Activated naive CD8-positive, alpha-beta T cell treated with anti-CD3 and anti-CD28 coated beads for 36 hours (primary cell): ENCODE measurements around the gene ZCCHC13. TPM values are rescaled to one million over a fixed set of nuclear protein-coding genes. Genes with fewer than 3 reads are reported as not detected.
"Not testable (repeated sequence)": the region's sequence is repeated elsewhere in the genome, so short reads cannot be mapped to it uniquely, and the experiment has no call there.

Source experiments
- DNase-seq: peaks from one replicate; pipeline ENCODE4 v3.0.0; 2021
- H3K27ac Mint-ChIP-seq: one replicate; pipeline ENCODE4 v1.8.0; 2022; ENCODE audit warnings: mild to moderate bottlenecking, moderate library complexity, mixed read lengths
- H3K27me3 Mint-ChIP-seq: one replicate; pipeline ENCODE4 v1.8.0; 2022; ENCODE audit warnings: mild to moderate bottlenecking, mixed read lengths
- H3K36me3 Mint-ChIP-seq: one replicate; pipeline ENCODE4 v1.8.0; 2021; ENCODE audit warnings: mild to moderate bottlenecking, mixed read lengths
- H3K4me1 Mint-ChIP-seq: one replicate; pipeline ENCODE4 v1.8.0; 2021; ENCODE audit warnings: mixed read lengths
- H3K4me3 Mint-ChIP-seq: one replicate; pipeline ENCODE4 v1.8.0; 2022; ENCODE audit warnings: mild to moderate bottlenecking, moderate library complexity, mixed read lengths
- H3K9me3 Mint-ChIP-seq: one replicate; pipeline ENCODE4 v1.8.0; 2022; ENCODE audit warnings: mixed read lengths
- total RNA-seq, 2 experiments: library from RNA; stranded (reverse); gene quantifications; one replicate each; pipeline ENCODE4 v1.2.3, GENCODE V29; 2021

ZCCHC13 gene
- total RNA-seq, 2 experiments from 2014 or later = not detected

- peak; percentile 52 for DNase-seq
- Mint-ChIP-seq H3K4me3 (peak overlapping the region; percentile 92), H3K9me3 (peaks cover 1% of the 10 kb centered on the region), H3K27me3 (no peaks in the 10 kb centered on the region), H3K4me1 (peaks cover 13% of the 10 kb centered on the region), H3K27ac (peak overlapping the region; percentile 73), H3K36me3 (peaks cover 17% of the 10 kb centered on the region)
Observed at GRCh38 chrX:74293343-74293946, 10.5 kb upstream of the ZCCHC13 start.

- Mint-ChIP-seq H3K36me3 (peaks cover 12% of the 10 kb centered on the region), H3K27me3 (no peaks in the 10 kb centered on the region)
Observed at GRCh38 chrX:74295101-74295500, 8.9 kb upstream of the ZCCHC13 start.

DNA sequence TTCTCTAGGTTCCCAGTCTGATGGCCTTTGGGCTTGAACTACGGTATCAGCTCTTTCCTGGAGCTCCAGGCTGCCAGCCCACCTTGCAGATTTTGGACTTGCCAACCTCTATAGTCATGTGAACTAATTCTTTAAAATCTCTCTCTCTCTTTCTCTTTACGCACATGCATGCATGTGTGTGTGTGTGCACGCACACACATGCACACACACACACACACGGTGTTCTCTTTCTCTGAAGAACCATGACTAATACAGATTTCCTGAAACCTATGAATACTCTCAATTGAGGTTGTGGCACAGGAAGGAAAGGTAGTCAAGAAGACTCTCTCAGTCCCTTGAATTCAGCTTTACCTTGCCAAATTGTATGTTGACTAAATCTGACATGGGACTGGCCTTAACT is 6.2 kb upstream of the ZCCHC13 start:
- Mint-ChIP-seq H3K9me3 (peaks cover 1% of the 10 kb centered on the region), H3K36me3 (peaks cover 2% of the 10 kb centered on the region), H3K27ac (no peak overlapping the region), H3K4me1 (peaks cover 8% of the 10 kb centered on the region), H3K27me3 (no peaks in the 10 kb centered on the region), H3K4me3 (no peak overlapping the region)
- DNase-seq = no peak

More at GRCh38 chrX:74295101-74295500, 8.9 kb upstream of the ZCCHC13 start:
- H3K27ac Mint-ChIP-seq = no peak overlapping the region
- no peak overlapping the region for H3K4me3 Mint-ChIP-seq
- DNase-seq = no peak
- H3K9me3 Mint-ChIP-seq = peaks cover 1% of the 10 kb centered on the region
- H3K4me1 Mint-ChIP-seq = peaks cover 8% of the 10 kb centered on the region

DNA sequence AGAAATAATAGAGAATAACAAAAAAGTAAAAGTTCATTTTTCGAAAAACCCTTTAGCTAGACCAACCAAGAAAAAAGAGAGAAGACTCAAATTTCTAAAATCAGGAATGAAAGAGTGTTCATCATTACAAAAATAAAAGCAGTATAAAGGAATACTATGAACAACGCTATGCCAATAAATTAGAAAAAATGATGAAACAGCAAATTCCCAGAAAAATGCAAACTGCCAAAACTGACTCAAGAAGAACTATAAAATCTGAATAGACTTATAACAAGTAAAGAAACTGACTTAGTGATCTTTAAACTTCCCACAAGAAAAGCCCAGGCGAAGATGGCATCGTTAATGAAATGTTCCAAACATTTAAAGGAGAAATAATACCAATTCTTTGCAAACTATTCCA is 3.1 kb upstream of the ZCCHC13 start:
- DNase-seq = no peak
- H3K4me1 Mint-ChIP-seq = peaks cover 6% of the 10 kb centered on the region
- peaks cover 2% of the 10 kb centered on the region for H3K36me3 Mint-ChIP-seq
- no peaks in the 10 kb centered on the region for H3K27me3 Mint-ChIP-seq
- H3K27ac Mint-ChIP-seq = no peak overlapping the region
- H3K9me3 Mint-ChIP-seq = peaks cover 1% of the 10 kb centered on the region
- no peak overlapping the region for H3K4me3 Mint-ChIP-seq

DNA sequence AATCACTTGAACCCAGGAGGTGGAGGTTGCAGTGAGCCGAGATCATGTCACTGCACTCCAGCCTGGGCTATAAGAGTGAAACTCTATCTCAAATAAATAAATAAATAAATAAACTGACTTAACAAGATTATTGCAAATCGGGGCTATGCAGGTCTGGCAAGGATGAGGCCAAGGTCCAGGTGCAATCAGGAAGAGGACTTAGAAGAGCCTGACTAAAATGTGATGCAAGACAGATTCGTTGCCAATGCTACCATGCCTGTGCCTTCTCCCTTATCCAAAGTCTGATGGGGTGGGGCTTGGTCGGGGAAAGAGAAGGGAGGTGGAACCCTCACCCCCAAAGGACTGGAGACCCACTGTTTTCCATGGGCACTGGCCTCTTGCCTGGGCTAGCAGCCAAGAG is 14.7 kb downstream of the ZCCHC13 start:
- Mint-ChIP-seq H3K4me1 (no peaks in the 10 kb centered on the region), H3K36me3 (no peaks in the 10 kb centered on the region), H3K27ac (no peak overlapping the region), H3K4me3 (no peak overlapping the region), H3K9me3 (no peaks in the 10 kb centered on the region), H3K27me3 (no peaks in the 10 kb centered on the region)
- no peak for DNase-seq

- not testable (repeated sequence) for DNase-seq, H3K27ac Mint-ChIP-seq, H3K9me3 Mint-ChIP-seq, H3K27me3 Mint-ChIP-seq, H3K4me3 Mint-ChIP-seq, H3K36me3 Mint-ChIP-seq, H3K4me1 Mint-ChIP-seq
Observed at GRCh38 chrX:74319321-74319720, 15.3 kb downstream of the ZCCHC13 start.

GRCh38 chrX:74321191-74321590 is 17.2 kb downstream of the ZCCHC13 start:
- Mint-ChIP-seq H3K36me3 (no peaks in the 10 kb centered on the region), H3K4me3 (no peak overlapping the region), H3K4me1 (no peaks in the 10 kb centered on the region), H3K27me3 (no peaks in the 10 kb centered on the region), H3K27ac (no peak overlapping the region), H3K9me3 (no peaks in the 10 kb centered on the region)
- DNase-seq = no peak

DNA sequence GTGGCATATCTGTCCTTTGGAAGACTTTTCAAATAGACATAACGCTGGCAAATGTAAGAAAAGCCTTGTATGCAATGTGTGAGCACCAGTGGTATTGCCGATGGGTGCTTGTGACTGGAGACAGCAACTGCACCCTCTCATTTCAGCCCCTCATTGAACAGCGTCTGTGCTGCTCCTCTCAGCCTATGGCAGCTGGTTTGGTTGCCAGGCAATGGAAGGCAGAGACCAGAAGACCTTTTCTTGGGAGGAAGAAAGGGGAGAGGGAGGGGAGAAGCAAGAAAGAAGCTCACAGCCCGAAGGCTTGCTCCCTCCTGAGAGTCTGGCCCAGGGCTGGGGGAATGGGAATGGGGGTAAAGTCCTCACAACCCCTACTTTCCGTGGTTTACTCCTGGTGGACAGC is 20.2 kb downstream of the ZCCHC13 start:
- Mint-ChIP-seq H3K27ac (no peak overlapping the region), H3K9me3 (no peaks in the 10 kb centered on the region), H3K36me3 (no peaks in the 10 kb centered on the region), H3K27me3 (no peaks in the 10 kb centered on the region), H3K4me1 (no peaks in the 10 kb centered on the region), H3K4me3 (no peak overlapping the region)
- no peak for DNase-seq

DNA sequence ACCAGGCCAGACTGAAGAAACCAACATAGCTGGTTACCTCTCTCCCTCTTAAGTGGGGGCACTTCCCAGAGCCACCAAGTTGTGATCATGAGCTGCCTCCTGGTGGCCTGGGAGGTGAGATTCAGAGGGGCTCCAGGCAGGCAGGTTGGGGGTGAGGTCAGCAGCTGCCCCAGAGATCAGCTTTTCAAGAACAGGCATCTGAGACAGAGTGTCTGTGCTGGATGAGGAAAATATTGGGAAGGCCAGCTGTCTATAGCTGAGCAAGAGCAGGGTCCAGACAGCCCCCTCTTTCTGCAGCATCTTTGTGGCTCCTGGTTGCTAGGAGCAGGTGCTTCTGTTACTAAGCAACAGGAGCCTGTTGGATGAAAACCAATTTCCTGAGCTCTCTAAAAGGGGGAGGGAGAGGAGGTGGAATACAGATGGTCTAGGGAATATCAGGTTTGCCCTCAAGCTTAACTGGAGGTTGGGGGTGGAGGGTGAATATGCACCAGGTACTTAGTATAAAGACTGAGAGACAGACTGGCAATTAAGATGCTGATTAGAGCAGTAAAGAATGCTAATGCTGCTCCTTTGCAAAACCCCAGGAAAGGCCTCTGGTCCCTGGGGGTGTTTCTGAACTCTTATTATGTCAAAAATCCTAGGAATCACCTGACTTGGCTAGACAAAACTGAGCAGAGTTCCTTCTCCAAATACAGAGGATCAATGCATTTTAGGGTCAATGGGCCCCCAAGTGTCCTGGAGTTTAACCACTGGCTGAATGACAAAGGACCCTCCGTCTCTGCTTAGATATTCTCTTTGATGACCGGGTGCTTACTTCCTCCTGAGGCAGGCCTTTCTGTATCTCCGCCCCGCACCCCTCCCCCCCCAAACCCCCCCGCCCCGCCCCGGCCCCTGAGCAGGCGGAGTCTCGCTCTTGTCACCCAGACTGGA is 21.4 kb downstream of the ZCCHC13 start:
- no peaks in the 10 kb centered on the region for H3K9me3 Mint-ChIP-seq
- DNase-seq = no peak
- no peak overlapping the region for H3K4me3 Mint-ChIP-seq
- no peaks in the 10 kb centered on the region for H3K4me1 Mint-ChIP-seq
- no peak overlapping the region for H3K27ac Mint-ChIP-seq
- no peaks in the 10 kb centered on the region for H3K27me3 Mint-ChIP-seq
- H3K36me3 Mint-ChIP-seq = no peaks in the 10 kb centered on the region

DNA sequence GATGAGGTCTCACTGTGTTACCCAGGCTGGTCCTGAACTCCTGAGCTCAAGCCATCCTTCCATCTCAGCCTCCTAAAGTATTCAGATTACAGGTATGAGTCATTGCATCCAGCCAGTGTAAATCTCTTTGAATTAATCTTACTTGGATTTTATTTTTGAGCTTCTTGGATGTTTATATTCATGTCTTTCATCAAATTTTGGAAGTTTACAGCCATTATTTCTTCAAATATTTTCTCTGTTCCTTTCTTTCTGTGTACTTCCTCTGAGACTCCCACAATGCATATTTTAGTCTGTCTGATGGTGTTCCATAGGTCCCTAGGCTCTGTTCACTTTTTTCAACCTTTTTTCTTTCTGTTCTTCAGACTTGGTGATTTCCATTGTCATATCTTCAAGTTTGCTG is 34.9 kb downstream of the ZCCHC13 start:
- Mint-ChIP-seq H3K36me3 (no peaks in the 10 kb centered on the region), H3K27me3 (no peaks in the 10 kb centered on the region), H3K9me3 (peaks cover 4% of the 10 kb centered on the region), H3K27ac (no peak overlapping the region), H3K4me1 (peaks cover under 1% of the 10 kb centered on the region), H3K4me3 (no peak overlapping the region)
- DNase-seq = no peak

DNA sequence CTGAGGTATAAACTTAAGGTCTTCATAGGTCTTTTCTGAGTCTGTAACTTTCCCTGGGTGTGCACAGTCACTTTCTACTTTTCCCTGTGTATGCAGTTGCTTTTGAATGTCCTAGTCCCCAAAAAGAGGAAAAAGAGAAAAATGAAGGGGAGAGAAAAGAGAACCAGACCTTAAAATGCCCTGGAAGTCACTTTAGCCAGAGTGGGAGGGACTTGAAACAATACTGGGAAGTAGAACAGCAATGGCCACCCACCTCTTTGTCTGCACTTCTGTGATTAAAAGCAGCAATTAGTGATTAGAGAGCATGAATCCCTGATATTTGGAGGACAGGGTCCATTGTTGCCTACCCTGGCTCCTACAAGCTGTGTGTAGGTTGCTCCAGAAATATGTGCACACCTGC is 36.1 kb downstream of the ZCCHC13 start:
- Mint-ChIP-seq H3K36me3 (no peaks in the 10 kb centered on the region), H3K4me1 (peaks cover 2% of the 10 kb centered on the region), H3K4me3 (no peak overlapping the region), H3K27me3 (no peaks in the 10 kb centered on the region), H3K27ac (no peak overlapping the region), H3K9me3 (peaks cover 4% of the 10 kb centered on the region)
- no peak for DNase-seq

DNA sequence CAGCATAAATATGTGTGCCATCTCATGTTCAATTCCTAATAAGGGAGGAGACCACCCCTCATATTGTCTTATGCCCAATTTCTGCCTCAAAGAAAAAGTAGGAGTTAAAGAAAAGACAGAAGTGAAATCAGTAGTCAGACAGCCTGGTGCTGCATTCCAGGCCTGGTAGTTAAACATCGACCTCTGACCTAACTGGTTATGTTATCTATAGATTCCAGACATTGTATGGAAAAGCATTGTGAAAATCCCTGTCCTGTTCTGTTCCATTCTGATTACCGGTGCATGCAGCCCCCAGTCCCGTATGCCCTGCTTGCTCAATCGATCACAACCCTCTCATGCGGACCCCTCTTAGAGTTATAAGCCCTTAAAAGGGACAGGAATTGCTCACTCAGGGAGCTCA is 38.2 kb downstream of the ZCCHC13 start:
- not testable (repeated sequence) for DNase-seq, H3K36me3 Mint-ChIP-seq, H3K9me3 Mint-ChIP-seq, H3K27me3 Mint-ChIP-seq, H3K4me3 Mint-ChIP-seq, H3K27ac Mint-ChIP-seq, H3K4me1 Mint-ChIP-seq

GRCh38 chrX:74343343-74344279 is 39.6 kb downstream of the ZCCHC13 start:
- Mint-ChIP-seq H3K9me3 (peaks cover 4% of the 10 kb centered on the region), H3K36me3 (no peaks in the 10 kb centered on the region), H3K27ac (no peak overlapping the region), H3K4me3 (no peak overlapping the region), H3K4me1 (peaks cover 2% of the 10 kb centered on the region), H3K27me3 (no peaks in the 10 kb centered on the region)
- no peak for DNase-seq

- DNase-seq = no peak
- H3K4me3 Mint-ChIP-seq = no peak overlapping the region
- no peaks in the 10 kb centered on the region for H3K27me3 Mint-ChIP-seq
- H3K4me1 Mint-ChIP-seq = peaks cover 2% of the 10 kb centered on the region
- H3K36me3 Mint-ChIP-seq = no peaks in the 10 kb centered on the region
- H3K27ac Mint-ChIP-seq = no peak overlapping the region
- H3K9me3 Mint-ChIP-seq = no peaks in the 10 kb centered on the region
Observed at GRCh38 chrX:74344280-74344622, 40.3 kb downstream of the ZCCHC13 start.

DNA sequence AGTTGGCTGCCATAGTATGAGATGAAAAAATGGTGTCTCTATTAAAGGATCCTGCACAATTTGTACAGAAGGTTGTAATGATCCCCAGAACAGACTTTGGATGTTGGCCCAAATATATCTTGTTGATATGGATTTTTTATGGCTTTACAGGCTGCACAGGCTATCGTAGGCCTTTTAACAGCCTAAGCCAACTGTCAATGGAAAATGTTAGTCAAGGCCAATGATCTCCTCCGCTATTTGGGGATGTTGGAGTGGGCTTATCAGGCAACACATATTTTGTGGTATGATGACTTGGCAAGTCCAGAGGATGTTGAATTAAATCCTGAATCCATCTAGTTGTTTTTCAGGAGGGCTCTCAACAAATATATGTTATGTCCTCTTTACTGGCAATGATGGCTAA is 42.1 kb downstream of the ZCCHC13 start:
- Mint-ChIP-seq H3K36me3 (no peaks in the 10 kb centered on the region), H3K9me3 (no peaks in the 10 kb centered on the region), H3K4me1 (peaks cover 2% of the 10 kb centered on the region), H3K4me3 (no peak overlapping the region), H3K27me3 (no peaks in the 10 kb centered on the region), H3K27ac (no peak overlapping the region)
- no peak for DNase-seq
